ENCODE measurements around the gene CTSH.
A peak's percentile ranks its signal among the peaks of the same experiment; 100 is the strongest.

Gene CTSH

DNA sequence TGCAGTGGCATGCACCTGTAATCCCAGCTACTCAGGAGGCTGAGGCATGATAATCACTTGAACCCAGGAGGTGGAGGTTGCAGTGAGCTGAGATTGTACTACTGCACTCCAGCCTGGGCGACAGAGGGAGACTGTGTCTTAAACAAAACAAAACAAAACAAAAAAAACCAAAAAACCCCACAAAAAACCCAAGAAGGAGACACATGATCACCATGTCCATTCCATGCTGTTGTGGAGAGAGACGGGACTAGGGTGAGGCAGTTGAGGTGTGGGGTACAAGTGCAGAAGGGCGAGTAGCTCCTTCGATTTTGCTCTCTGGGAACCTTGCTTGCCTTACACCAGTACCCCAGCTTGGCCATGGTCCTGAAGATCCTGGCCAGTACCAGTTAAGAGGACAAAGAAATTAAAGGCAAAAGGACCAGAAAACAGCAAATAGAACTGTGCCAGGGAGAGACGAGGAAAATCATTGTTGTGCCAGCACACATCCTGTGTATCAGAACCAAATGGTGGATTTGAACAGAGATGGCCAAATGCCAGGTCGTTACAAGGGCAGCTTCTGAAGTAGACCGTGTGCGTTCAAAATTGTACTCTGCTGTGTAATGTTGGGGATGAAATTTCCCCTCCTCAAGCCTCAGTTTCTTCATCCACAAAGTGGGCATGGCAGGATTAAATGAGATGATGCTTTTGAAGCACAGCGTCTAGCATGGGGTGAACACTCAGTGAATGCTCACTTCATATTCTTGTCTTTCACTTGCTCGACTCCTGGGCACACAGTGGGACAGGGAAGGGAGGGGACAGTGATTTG is 42.9 kb upstream of the CTSH start:
- no peaks in the 10 kb centered on the region for H3K9me3 ChIP-seq (ENCODE audit: control insufficient read depth, insufficient read depth, low read length)
- no CpG with 5 or more reads among the region's 10 CpGs for WGBS (ENCODE audit: insufficient coverage, insufficient read length)
- H3K27me3 ChIP-seq (ENCODE audit: control insufficient read depth, insufficient read depth, low read length): no peaks in the 10 kb centered on the region
- no peaks in the 10 kb centered on the region for H3K36me3 ChIP-seq (ENCODE audit: control insufficient read depth, insufficient read depth, low read length)
- no peaks in the 10 kb centered on the region for H3K4me1 ChIP-seq (ENCODE audit: control insufficient read depth, insufficient read depth, low read length)
- no peak for DNase-seq (ENCODE audit: low read depth, low spot score)
- no peak overlapping the region for H3K27ac ChIP-seq (ENCODE audit: low read length)
- H3K4me3 ChIP-seq (ENCODE audit: low read length): no peak overlapping the region

DNA sequence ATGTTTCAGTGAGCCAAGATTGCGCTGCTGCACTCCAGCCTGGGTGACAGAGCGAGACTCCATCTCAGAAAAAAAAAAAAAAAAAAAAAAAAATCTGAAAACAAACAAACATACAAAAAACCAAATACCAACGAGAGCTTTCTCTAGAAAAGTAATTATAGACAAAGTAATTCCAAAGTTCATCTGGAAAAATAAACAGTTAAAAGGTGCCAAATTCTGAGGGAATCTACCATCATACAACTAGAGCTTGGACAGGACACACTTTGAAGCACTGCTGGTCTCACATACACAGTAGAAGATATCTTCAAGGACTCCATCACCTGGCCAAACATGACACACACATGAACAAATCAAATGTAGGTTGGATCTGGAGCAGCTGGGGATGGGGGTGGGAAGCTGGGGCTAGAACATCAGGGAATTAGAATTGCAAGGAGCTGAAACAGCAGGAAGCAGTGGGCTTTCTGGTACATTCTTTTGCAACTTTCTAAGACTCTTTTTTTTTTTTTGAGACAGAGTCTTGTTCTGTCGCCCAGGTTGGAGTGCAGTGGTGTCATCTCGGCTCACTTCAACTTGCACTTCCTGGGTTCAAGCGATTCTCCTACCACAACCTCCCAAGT is 41.1 kb upstream of the CTSH start:
- DNase-seq (ENCODE audit: low read depth, low spot score): no peak
- no peaks in the 10 kb centered on the region for H3K9me3 ChIP-seq (ENCODE audit: control insufficient read depth, insufficient read depth, low read length)
- WGBS (ENCODE audit: insufficient coverage, insufficient read length): no CpG with 5 or more reads among the region's 6 CpGs
- H3K4me3 ChIP-seq (ENCODE audit: low read length): no peak overlapping the region
- H3K36me3 ChIP-seq (ENCODE audit: control insufficient read depth, insufficient read depth, low read length): no peaks in the 10 kb centered on the region
- H3K4me1 ChIP-seq (ENCODE audit: control insufficient read depth, insufficient read depth, low read length): no peaks in the 10 kb centered on the region
- H3K27me3 ChIP-seq (ENCODE audit: control insufficient read depth, insufficient read depth, low read length): no peaks in the 10 kb centered on the region
- no peak overlapping the region for H3K27ac ChIP-seq (ENCODE audit: low read length)

DNA sequence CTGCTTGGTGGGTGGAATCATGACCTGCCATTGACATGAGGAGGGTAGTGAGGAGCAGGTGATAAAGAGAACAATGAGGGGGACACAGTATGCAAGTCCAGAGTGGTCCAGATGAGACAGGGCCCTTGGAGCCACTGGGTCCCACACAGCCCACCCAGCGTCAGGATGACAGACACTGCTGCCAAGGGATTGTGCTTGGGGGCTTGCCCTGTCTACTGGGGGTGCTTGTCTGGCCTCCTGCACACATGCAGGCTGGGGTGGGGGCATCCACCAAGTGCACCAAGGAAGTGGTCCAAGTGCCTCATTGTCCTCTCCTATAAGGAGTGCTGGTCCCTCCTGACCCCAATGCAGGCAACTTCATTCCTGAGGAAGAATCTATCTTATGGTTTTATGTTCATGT is 39.2 kb upstream of the CTSH start:
- H3K27me3 ChIP-seq (ENCODE audit: control insufficient read depth, insufficient read depth, low read length): no peaks in the 10 kb centered on the region
- no peak overlapping the region for H3K4me3 ChIP-seq (ENCODE audit: low read length)
- no CpG with 5 or more reads among the region's 1 CpG for WGBS (ENCODE audit: insufficient coverage, insufficient read length)
- H3K36me3 ChIP-seq (ENCODE audit: control insufficient read depth, insufficient read depth, low read length): no peaks in the 10 kb centered on the region
- 0 out of 2 replicates have a peak, but pooled peaks cover 1% of the 10 kb centered on the region for H3K4me1 ChIP-seq (ENCODE audit: control insufficient read depth, insufficient read depth, low read length)
- H3K27ac ChIP-seq (ENCODE audit: low read length): no peak overlapping the region
- no peaks in the 10 kb centered on the region for H3K9me3 ChIP-seq (ENCODE audit: control insufficient read depth, insufficient read depth, low read length)
- DNase-seq (ENCODE audit: low read depth, low spot score): no peak

DNA sequence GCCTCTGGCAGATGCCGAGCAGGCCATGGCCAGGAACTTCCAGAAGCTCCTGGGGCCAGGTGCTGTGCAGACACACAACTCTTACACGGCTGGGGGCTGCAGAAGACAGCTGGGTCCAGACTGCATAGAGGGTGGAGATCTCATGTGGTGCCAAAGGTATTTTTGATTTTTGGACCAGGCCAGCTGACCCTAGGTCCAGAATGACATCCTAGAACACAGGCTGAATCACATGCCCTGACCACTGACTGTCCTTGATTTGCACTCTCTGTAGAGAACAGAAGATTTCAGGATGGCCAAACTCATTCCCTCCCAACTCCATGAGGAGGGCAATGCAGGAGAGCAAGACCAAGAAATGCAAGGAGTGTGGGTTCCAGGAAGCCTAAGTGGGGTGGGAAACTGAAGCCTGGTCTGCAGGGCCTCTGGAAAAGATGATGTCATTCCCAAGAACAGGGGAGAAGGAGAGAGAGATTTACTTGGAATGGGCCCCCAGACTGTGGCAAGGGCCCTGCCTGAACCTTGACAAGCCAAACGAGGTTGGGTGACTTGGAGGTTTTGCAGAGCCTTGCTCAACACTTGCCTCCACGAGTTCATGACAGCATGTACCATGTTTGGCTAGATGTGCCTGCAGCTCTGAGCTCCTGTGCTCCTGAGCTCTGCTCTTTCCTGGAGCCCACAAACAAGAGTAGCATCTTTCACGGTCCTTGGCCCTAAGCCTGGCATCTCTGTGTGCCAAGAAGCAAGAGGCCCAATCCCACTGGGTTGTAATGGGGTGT is 38.5 kb upstream of the CTSH start:
- Histone ChIP-seq H3K4me1 (ENCODE audit: control insufficient read depth, insufficient read depth, low read length) (0 out of 2 replicates have a peak, but pooled peaks cover 1% of the 10 kb centered on the region), H3K4me3 (ENCODE audit: low read length) (no peak overlapping the region), H3K27ac (ENCODE audit: low read length) (no peak overlapping the region), H3K27me3 (ENCODE audit: control insufficient read depth, insufficient read depth, low read length) (no peaks in the 10 kb centered on the region), H3K9me3 (ENCODE audit: control insufficient read depth, insufficient read depth, low read length) (no peaks in the 10 kb centered on the region), H3K36me3 (ENCODE audit: control insufficient read depth, insufficient read depth, low read length) (no peaks in the 10 kb centered on the region)
- no CpG with 5 or more reads among the region's 5 CpGs for WGBS (ENCODE audit: insufficient coverage, insufficient read length)
- DNase-seq (ENCODE audit: low read depth, low spot score): no peak

DNA sequence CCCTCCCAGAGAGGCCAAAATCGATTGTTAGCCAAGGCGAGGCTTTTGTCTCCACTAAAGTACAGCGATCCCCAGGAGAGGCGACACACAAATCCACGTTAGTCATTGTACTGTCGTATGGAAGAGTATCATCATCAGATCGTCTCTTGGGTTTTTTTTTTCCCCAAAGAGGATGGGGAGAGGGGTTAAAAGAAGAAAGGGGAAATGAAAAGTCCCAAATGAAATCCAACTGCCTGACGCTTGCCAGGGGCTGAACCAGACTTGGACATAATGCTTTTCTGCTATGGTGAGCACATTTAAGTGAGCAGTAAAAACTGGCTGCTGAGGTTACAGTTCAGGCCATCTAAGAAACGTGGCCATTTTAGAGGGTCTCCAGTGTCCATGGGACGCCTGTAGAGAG is 37.9 kb upstream of the CTSH start:
- H3K27me3 ChIP-seq (ENCODE audit: control insufficient read depth, insufficient read depth, low read length): no peaks in the 10 kb centered on the region
- no peak overlapping the region for H3K4me3 ChIP-seq (ENCODE audit: low read length)
- H3K36me3 ChIP-seq (ENCODE audit: control insufficient read depth, insufficient read depth, low read length): no peaks in the 10 kb centered on the region
- no peak overlapping the region for H3K27ac ChIP-seq (ENCODE audit: low read length)
- no peak for DNase-seq (ENCODE audit: low read depth, low spot score)
- H3K9me3 ChIP-seq (ENCODE audit: control insufficient read depth, insufficient read depth, low read length): no peaks in the 10 kb centered on the region
- 0 out of 2 replicates have a peak, but pooled peaks cover 1% of the 10 kb centered on the region for H3K4me1 ChIP-seq (ENCODE audit: control insufficient read depth, insufficient read depth, low read length)
- no CpG with 5 or more reads among the region's 10 CpGs for WGBS (ENCODE audit: insufficient coverage, insufficient read length)

DNA sequence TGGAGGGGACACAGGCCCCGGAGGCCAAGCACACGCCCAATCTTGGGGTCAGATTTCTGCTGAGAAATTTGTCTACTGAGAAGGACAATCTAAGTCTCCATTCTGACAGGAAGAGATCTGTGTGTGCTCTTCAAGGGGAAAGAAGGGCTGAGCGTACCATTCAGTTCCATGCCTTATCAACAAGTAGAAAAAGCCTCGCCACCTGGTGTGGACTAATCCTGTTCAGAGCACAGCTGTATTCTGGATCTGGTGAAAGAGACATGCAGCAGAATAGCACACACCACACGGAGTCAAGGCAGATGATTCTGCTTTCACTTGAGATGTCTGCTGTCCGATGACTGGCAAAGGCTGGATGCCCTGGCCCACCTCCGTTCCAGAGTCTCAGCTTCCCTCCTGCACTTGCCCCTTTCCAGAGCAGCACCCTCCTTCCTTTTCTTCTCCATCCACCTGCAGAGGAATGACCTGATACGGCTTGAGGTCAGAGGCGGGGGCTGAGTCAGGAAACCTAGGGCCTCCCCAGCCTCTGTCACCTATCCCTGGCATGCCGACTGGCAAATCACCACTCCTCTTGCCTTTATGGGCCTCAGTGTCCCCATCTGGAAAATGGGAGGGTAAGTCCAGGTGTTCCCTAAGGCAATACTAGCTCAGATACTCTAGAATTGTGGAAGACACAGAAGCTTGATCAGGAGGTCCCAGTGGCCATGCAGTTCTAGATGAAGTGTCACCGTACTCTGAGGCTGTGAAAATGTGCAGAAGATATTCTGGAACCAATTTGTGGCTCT is 36.9 kb upstream of the CTSH start:
- Histone ChIP-seq H3K36me3 (ENCODE audit: control insufficient read depth, insufficient read depth, low read length) (no peaks in the 10 kb centered on the region), H3K27ac (ENCODE audit: low read length) (no peak overlapping the region), H3K9me3 (ENCODE audit: control insufficient read depth, insufficient read depth, low read length) (no peaks in the 10 kb centered on the region), H3K4me3 (ENCODE audit: low read length) (no peak overlapping the region), H3K27me3 (ENCODE audit: control insufficient read depth, insufficient read depth, low read length) (no peaks in the 10 kb centered on the region), H3K4me1 (ENCODE audit: control insufficient read depth, insufficient read depth, low read length) (0 out of 2 replicates have a peak, but pooled peaks cover 1% of the 10 kb centered on the region)
- WGBS (ENCODE audit: insufficient coverage, insufficient read length): no CpG with 5 or more reads among the region's 11 CpGs
- DNase-seq (ENCODE audit: low read depth, low spot score): no peak

DNA sequence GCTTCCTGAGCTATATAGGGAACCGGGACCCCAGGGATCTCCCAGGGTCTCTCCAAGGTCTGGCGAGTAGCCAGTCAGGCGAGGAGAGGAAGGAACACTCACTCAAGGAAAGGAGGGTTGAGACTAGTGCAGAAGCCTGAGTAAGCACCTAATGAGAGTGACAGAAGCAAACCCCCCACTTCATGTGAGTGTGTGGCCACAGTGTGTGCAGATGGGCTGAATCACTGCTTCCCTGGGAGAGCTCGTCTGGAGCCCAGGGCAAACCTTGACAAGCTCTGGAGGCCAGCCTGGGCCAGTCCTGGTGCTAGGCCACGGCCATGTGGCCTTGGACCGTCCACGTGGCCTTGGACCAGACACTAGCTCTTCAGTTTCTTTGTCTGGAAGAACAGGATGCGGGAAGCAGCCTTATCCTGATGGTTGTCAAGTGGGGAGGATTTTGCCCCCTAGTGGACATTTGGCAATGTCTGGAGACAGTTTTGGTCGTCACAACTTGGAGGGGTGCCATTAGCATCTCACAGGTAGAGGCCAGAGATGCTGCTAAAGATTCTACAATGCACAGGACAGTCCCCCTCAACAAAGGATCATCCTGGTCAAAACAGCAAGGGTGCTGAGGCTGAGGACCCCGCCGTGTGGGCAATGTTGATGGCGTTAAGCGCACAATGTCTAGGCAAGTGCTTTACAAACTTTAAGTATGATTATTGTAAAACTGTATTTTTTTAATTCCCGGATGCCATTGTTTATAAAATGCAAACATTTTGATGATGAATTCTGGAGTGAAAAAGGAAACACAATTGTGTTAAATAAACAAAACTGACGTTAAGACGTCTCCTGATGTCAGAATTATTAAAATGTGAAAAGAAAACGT is 34.8 kb upstream of the CTSH start:
- DNase-seq (ENCODE audit: low read depth, low spot score): peak; percentile 90
- Histone ChIP-seq H3K27ac (ENCODE audit: low read length) (no peak overlapping the region), H3K9me3 (ENCODE audit: control insufficient read depth, insufficient read depth, low read length) (no peaks in the 10 kb centered on the region), H3K27me3 (ENCODE audit: control insufficient read depth, insufficient read depth, low read length) (no peaks in the 10 kb centered on the region), H3K36me3 (ENCODE audit: control insufficient read depth, insufficient read depth, low read length) (no peaks in the 10 kb centered on the region), H3K4me1 (ENCODE audit: control insufficient read depth, insufficient read depth, low read length) (0 out of 2 replicates have a peak, but pooled peaks cover 1% of the 10 kb centered on the region), H3K4me3 (ENCODE audit: low read length) (no peak overlapping the region)
- WGBS (ENCODE audit: insufficient coverage, insufficient read length): no CpG with 5 or more reads among the region's 17 CpGs

DNA sequence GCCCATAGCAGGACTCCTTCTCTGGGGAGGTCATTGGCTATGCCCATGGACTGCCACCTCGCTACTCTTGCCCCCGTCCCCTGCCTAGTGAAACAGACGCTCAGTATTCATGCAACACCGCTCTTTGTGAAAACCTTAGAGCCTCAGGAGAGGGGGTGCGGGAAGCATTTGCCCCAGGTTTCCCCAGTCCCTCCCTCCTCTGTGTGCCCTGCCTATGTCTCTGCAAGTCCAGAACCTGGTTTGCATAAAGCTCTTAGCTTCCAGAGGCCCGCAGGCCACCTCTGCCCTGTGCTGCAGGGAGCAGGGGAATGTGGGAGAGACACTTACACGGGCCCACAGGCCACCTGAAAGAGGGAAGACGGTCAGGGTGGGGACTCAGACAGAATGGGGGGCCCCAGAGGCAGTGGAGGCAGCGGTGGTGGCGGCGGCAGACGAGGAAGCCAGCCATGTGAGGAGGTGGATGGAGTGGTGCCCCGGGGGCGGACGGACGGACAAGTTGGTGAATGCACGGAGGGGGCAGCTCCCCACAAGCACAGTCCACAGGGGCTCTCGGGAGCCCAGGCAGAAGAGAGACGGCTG is 33.8 kb upstream of the CTSH start:
- no peaks in the 10 kb centered on the region for H3K9me3 ChIP-seq (ENCODE audit: control insufficient read depth, insufficient read depth, low read length)
- WGBS (ENCODE audit: insufficient coverage, insufficient read length): no CpG with 5 or more reads among the region's 19 CpGs
- no peak overlapping the region for H3K4me3 ChIP-seq (ENCODE audit: low read length)
- H3K4me1 ChIP-seq (ENCODE audit: control insufficient read depth, insufficient read depth, low read length): 0 out of 2 replicates have a peak, but pooled peaks cover 1% of the 10 kb centered on the region
- no peak overlapping the region for H3K27ac ChIP-seq (ENCODE audit: low read length)
- no peaks in the 10 kb centered on the region for H3K36me3 ChIP-seq (ENCODE audit: control insufficient read depth, insufficient read depth, low read length)
- no peak for DNase-seq (ENCODE audit: low read depth, low spot score)
- no peaks in the 10 kb centered on the region for H3K27me3 ChIP-seq (ENCODE audit: control insufficient read depth, insufficient read depth, low read length)

DNA sequence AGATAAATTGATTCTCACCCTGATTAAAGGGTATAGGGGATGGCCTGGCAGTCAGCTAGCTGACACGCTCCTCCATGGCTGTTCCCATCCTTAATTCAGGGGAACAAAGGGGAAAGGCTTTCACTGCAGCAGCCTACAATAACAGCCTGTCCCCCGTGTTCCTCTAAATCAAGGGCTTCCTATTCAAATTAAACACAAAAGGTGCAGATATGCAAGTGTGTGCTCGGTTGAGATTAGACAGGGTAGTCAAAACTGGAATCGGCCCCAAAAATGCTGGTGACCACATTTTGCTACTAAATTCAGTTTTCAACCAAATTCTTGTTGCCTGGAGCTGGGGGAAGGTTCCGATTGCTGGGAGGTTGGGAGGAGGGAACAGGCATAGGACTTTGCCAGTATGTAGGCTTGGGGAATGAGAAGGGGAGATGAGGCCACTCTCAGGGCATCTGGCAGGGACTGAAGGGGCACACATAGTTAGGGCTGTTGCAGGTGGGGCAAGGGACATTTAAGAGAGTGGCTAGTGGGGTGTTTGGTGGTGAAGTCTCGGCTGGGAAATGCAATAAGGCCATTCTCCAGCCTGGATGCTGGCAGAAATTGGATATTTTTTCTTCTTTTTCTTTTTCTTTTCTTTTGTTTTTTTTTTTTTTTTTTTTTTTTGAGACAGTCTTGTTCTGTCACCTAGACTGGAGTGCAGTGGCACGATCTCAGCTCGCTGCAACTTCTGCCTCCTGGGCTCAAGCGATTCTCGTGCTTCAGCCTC is 32.9 kb upstream of the CTSH start:
- Histone ChIP-seq H3K27ac (ENCODE audit: low read length) (no peak overlapping the region), H3K27me3 (ENCODE audit: control insufficient read depth, insufficient read depth, low read length) (no peaks in the 10 kb centered on the region), H3K9me3 (ENCODE audit: control insufficient read depth, insufficient read depth, low read length) (no peaks in the 10 kb centered on the region), H3K4me3 (ENCODE audit: low read length) (no peak overlapping the region), H3K4me1 (ENCODE audit: control insufficient read depth, insufficient read depth, low read length) (0 out of 2 replicates have a peak, but pooled peaks cover 1% of the 10 kb centered on the region), H3K36me3 (ENCODE audit: control insufficient read depth, insufficient read depth, low read length) (no peaks in the 10 kb centered on the region)
- no CpG with 5 or more reads among the region's 10 CpGs for WGBS (ENCODE audit: insufficient coverage, insufficient read length)
- DNase-seq (ENCODE audit: low read depth, low spot score): no peak
